ENCODE results near the gene TMOD2. TPM values are rescaled to one million over a fixed set of nuclear protein-coding genes. Genes with fewer than 3 reads are reported as not detected.

TMOD2 gene
- total RNA-seq, 4 donors from 2014 or later = 14.6 to 24.9 (median 19.5) TPM

GRCh38 chr15:51849860-51850259 is 98.5 kb downstream of the TMOD2 start:
- Histone ChIP-seq H3K4me1 (peaks cover 44 to 67% (median 60%) of the 10 kb centered on the region in 4 donors), H3K9me3 (no peaks in the 10 kb centered on the region), H3K27ac (replicated peaks in 1 of 4) (no peak overlapping the region), H3K4me3 (no peak overlapping the region), H3K36me3 (no peaks in the 10 kb centered on the region), H3K27me3 (no peaks in the 10 kb centered on the region)
- 69% methylated on average over 3 of the region's 3 CpGs for WGBS
- intact Hi-C loops (cut with DNase I) = no loop called here
- TF ChIP-seq POLR2AphosphoS5 (IDR thresholded peaks at IDR 0.05) (no peak), POLR2A (IDR thresholded peaks at IDR 0.05; ENCODE audit: low read depth) (no peak), CTCF (IDR thresholded peaks at IDR 0.05) (no peak), EP300 (IDR thresholded peaks at IDR 0.05) (no peak)
- DNase-seq (ENCODE audit: extremely low spot score) = no peak

GRCh38 chr15:51853998-51854397 is 102.6 kb downstream of the TMOD2 start:
- no peak overlapping the region for H3K27ac ChIP-seq (replicated peaks in 1 of 4)
- no peak for DNase-seq (ENCODE audit: extremely low spot score)
- 72% methylated on average over 2 of the region's 2 CpGs for WGBS

GRCh38 chr15:51855612-51856011 is 104.2 kb downstream of the TMOD2 start:
- DNase-seq (ENCODE audit: extremely low spot score) = no peak
- Histone ChIP-seq H3K4me3 (no peak overlapping the region), H3K4me1 (peaks cover 3 to 31% (median 24%) of the 10 kb centered on the region in 4 donors), H3K9me3 (no peaks in the 10 kb centered on the region), H3K27ac (replicated peaks in 1 of 4) (no peak overlapping the region), H3K27me3 (no peaks in the 10 kb centered on the region), H3K36me3 (no peaks in the 10 kb centered on the region)
- WGBS = 90% methylated on average over 1 of the region's 1 CpG
- intact Hi-C loops (cut with DNase I) = no loop called here
- TF ChIP-seq POLR2AphosphoS5 (IDR thresholded peaks at IDR 0.05) (no peak), EP300 (IDR thresholded peaks at IDR 0.05) (no peak), CTCF (IDR thresholded peaks at IDR 0.05) (no peak), POLR2A (IDR thresholded peaks at IDR 0.05; ENCODE audit: low read depth) (no peak)

More at GRCh38 chr15:51853998-51854397, 102.6 kb downstream of the TMOD2 start:
- no peaks in the 10 kb centered on the region for H3K9me3 ChIP-seq
- H3K27me3 ChIP-seq = no peaks in the 10 kb centered on the region
- H3K4me3 ChIP-seq = no peak overlapping the region
- no peaks in the 10 kb centered on the region for H3K36me3 ChIP-seq
- intact Hi-C loops (cut with DNase I) = no loop called here
- TF ChIP-seq POLR2AphosphoS5 (IDR thresholded peaks at IDR 0.05) (no peak), CTCF (IDR thresholded peaks at IDR 0.05) (no peak), POLR2A (IDR thresholded peaks at IDR 0.05; ENCODE audit: low read depth) (no peak), EP300 (IDR thresholded peaks at IDR 0.05) (no peak)
- peaks cover 15 to 41% (median 36%) of the 10 kb centered on the region in 4 donors for H3K4me1 ChIP-seq

- Histone ChIP-seq H3K27ac (replicated peaks in 1 of 4) (no peak overlapping the region), H3K36me3 (no peaks in the 10 kb centered on the region), H3K27me3 (no peaks in the 10 kb centered on the region), H3K9me3 (no peaks in the 10 kb centered on the region), H3K4me3 (no peak overlapping the region), H3K4me1 (peaks cover 3 to 27% (median 26%) of the 10 kb centered on the region in 4 donors)
- DNase-seq (ENCODE audit: extremely low spot score) = no peak
- intact Hi-C loops (cut with DNase I) = no loop called here
- WGBS = 89% methylated on average over 5 of the region's 5 CpGs
- TF ChIP-seq POLR2AphosphoS5 (IDR thresholded peaks at IDR 0.05) (no peak), POLR2A (IDR thresholded peaks at IDR 0.05; ENCODE audit: low read depth) (no peak), CTCF (IDR thresholded peaks at IDR 0.05) (no peak), EP300 (IDR thresholded peaks at IDR 0.05) (no peak)
Observed at GRCh38 chr15:51856714-51857380, 105.5 kb downstream of the TMOD2 start.

All from esophagus muscularis mucosa (tissue), 4 donors.